Lower leg skin (tissue), 4 donors: ENCODE data around the gene ACSL1. TPM values are rescaled to one million over a fixed set of nuclear protein-coding genes. Genes with fewer than 3 reads are reported as not detected.

Experiments
- DNase-seq, 2 donors: peaks; one replicate each; pipeline ENCODE4 v3.0.0-alpha.2; 2019; ENCODE audit warnings: low spot score in 2 of 2
- H3K4me3 ChIP-seq: fragments of 200-600 bp; sonication (generic); 2 replicates; pipeline ENCODE4 v1.5.1; 2017; ENCODE audit warnings: mild to moderate bottlenecking, low read depth; ENCODE audit not compliant: poor library complexity, severe bottlenecking
- CTCF ChIP-seq, 3 donors: fragments of 450-650 bp; IDR thresholded peaks; one replicate each; pipeline ENCODE4 v1.5.1; 2016; ENCODE audit warnings: antibody characterized with exemption in 3 of 3, mild to moderate bottlenecking in 3 of 3, moderate library complexity in 2 of 3
- POLR2A ChIP-seq, 2 donors: fragments of 450-650 bp; IDR thresholded peaks; one replicate each; pipeline ENCODE4 v1.6.1; 2016 to 2017; ENCODE audit warnings: antibody characterized with exemption in 2 of 2, mild to moderate bottlenecking in 1 of 2, moderate library complexity in 1 of 2
- WGBS, 2 donors: methylation state at CpG; one replicate each; pipeline ENCODE4 v1.1.5; 2018; 5-methylcytosine and 5-hydroxymethylcytosine counted together
- intact Hi-C: fragments of 100-400 bp; cut with DNase I; formaldehyde crosslinking; loops from one replicate; pipeline ENCODE4 v1.15.0; 2023; ENCODE audit warnings: low total_unique reads
- total RNA-seq, 4 donors: library from RNA; depleted of rRNA; stranded (reverse); fragments of >200 nt; gene quantifications; one replicate each; pipeline ENCODE4 v1.1.0, GENCODE V29; 2016

Gene ACSL1
- total RNA-seq, 4 donors from 2014 or later: 190 to 308 (median 266) TPM

- WGBS, 2 donors: 68 to 76% methylated on average over 5 of the region's 5 CpGs
- intact Hi-C loops: no loop called here
- H3K4me3 ChIP-seq: no peak overlapping the region
- DNase-seq: no peak
- TF ChIP-seq POLR2A (IDR thresholded peaks at IDR 0.05) (no peak), CTCF (IDR thresholded peaks at IDR 0.05) (no peak)
Observed at GRCh38 chr4:184729946-184730345, 95.8 kb downstream of the ACSL1 start.

GRCh38 chr4:184728858-184729257, 96.9 kb downstream of the ACSL1 start:
- intact Hi-C loops: no loop called here
- no peak for DNase-seq
- H3K4me3 ChIP-seq: no peak overlapping the region
- no peak for TF ChIP-seq CTCF (IDR thresholded peaks at IDR 0.05)
- TF ChIP-seq POLR2A (IDR thresholded peaks at IDR 0.05): no peak
- 47 to 69% methylated on average over 2 of the region's 2 CpGs for WGBS, 2 donors

- 94% methylated on average over 3 of the region's 3 CpGs for WGBS, 2 donors
- H3K4me3 ChIP-seq: no peak overlapping the region
- intact Hi-C loops: no loop called here
- no peak for TF ChIP-seq POLR2A (IDR thresholded peaks at IDR 0.05)
- DNase-seq: no peak
Observed at GRCh38 chr4:184727430-184727829, 98.3 kb downstream of the ACSL1 start.

- 34 to 63% methylated on average over 1 of the region's 1 CpG for WGBS, 2 donors
- no peak for TF ChIP-seq POLR2A (IDR thresholded peaks at IDR 0.05)
- TF ChIP-seq CTCF (IDR thresholded peaks at IDR 0.05): no peak
- H3K4me3 ChIP-seq: no peak overlapping the region
- DNase-seq: no peak
- intact Hi-C loops: no loop called here
Observed at GRCh38 chr4:184722798-184723197, 103.0 kb downstream of the ACSL1 start.

GRCh38 chr4:184721254-184721653, 104.5 kb downstream of the ACSL1 start:
- no peak for DNase-seq
- TF ChIP-seq POLR2A (IDR thresholded peaks at IDR 0.05) (no peak), CTCF (IDR thresholded peaks at IDR 0.05) (no peak)
- intact Hi-C loops: no loop called here
- H3K4me3 ChIP-seq: no peak overlapping the region

GRCh38 chr4:184719407-184719806, 106.4 kb downstream of the ACSL1 start:
- no peak overlapping the region for H3K4me3 ChIP-seq
- no peak for TF ChIP-seq CTCF (IDR thresholded peaks at IDR 0.05)
- no peak for TF ChIP-seq POLR2A (IDR thresholded peaks at IDR 0.05)
- no peak for DNase-seq
- intact Hi-C loops: no loop called here
- 90 to 98% methylated on average over 3 of the region's 3 CpGs for WGBS, 2 donors
